Muscle layer of colon (tissue), 2 donors: ENCODE results near the gene HHIPL1.

Experiments used
- H3K27ac ChIP-seq: one replicate; pipeline ENCODE4 v1.7.0; 2013; ENCODE audit warnings: low read depth, mild to moderate bottlenecking, low read length, moderate library complexity
- H3K27me3 ChIP-seq, 2 donors: one replicate each; pipeline ENCODE4 v1.7.0; 2013; ENCODE audit warnings: low read length in 2 of 2, mild to moderate bottlenecking in 2 of 2; ENCODE audit not compliant: insufficient read depth in 2 of 2, control insufficient read depth in 1 of 2
- H3K36me3 ChIP-seq: one replicate; pipeline ENCODE4 v1.7.0; 2013; ENCODE audit warnings: mild to moderate bottlenecking, low read length; ENCODE audit not compliant: insufficient read depth
- H3K4me1 ChIP-seq: one replicate; pipeline ENCODE4 v1.7.0; 2013; ENCODE audit warnings: mild to moderate bottlenecking, low read length; ENCODE audit not compliant: insufficient read depth
- H3K4me3 ChIP-seq, 2 donors: one replicate each; pipeline ENCODE4 v1.7.0; 2013; ENCODE audit warnings: low read length in 2 of 2, low read depth in 1 of 2, mild to moderate bottlenecking in 1 of 2, moderate library complexity in 1 of 2
- H3K9ac ChIP-seq: one replicate; pipeline ENCODE4 v1.7.0; 2013; ENCODE audit warnings: low read length
- H3K9me3 ChIP-seq: one replicate; pipeline ENCODE4 v1.7.0; 2013; ENCODE audit warnings: mild to moderate bottlenecking, low read length
- donor health status: abdominal sarcoma.
- donor health status: Adenocarcinoma of cecum.

HHIPL1 gene

GRCh38 chr14:99689266-99690236 is 44.6 kb downstream of the HHIPL1 start:
- peaks cover 3% of the 10 kb centered on the region for H3K4me1 ChIP-seq
- no peak overlapping the region for H3K4me3 ChIP-seq
- no peaks in the 10 kb centered on the region for H3K9me3 ChIP-seq
- no peak overlapping the region for H3K9ac ChIP-seq
- no peak overlapping the region for H3K27ac ChIP-seq
- H3K36me3 ChIP-seq, result no peaks in the 10 kb centered on the region
- H3K27me3 ChIP-seq, result peaks cover 0 to 14% of the 10 kb centered on the region in 2 donors

- no peak overlapping the region for H3K9ac ChIP-seq
Measured at GRCh38 chr14:99690636-99691035, 45.7 kb downstream of the HHIPL1 start.

GRCh38 chr14:99691111-99691885 is 46.4 kb downstream of the HHIPL1 start:
- Histone ChIP-seq H3K27ac (no peak overlapping the region), H3K4me3 (no peak overlapping the region), H3K36me3 (no peaks in the 10 kb centered on the region), H3K9ac (no peak overlapping the region), H3K9me3 (no peaks in the 10 kb centered on the region), H3K27me3 (peaks cover 0 to 14% of the 10 kb centered on the region in 2 donors), H3K4me1 (no peaks in the 10 kb centered on the region)

More at GRCh38 chr14:99690636-99691035, 45.7 kb downstream of the HHIPL1 start:
- Histone ChIP-seq H3K36me3 (no peaks in the 10 kb centered on the region), H3K4me3 (no peak overlapping the region), H3K9me3 (no peaks in the 10 kb centered on the region), H3K27ac (no peak overlapping the region), H3K4me1 (no peaks in the 10 kb centered on the region), H3K27me3 (peaks cover 0 to 14% of the 10 kb centered on the region in 2 donors)

- peaks cover 0 to under 1% of the 10 kb centered on the region in 2 donors for H3K27me3 ChIP-seq
- no peak overlapping the region for H3K9ac ChIP-seq
- H3K4me3 ChIP-seq, result no peak overlapping the region
Measured at GRCh38 chr14:99693918-99694317, 49.0 kb downstream of the HHIPL1 start.

DNA sequence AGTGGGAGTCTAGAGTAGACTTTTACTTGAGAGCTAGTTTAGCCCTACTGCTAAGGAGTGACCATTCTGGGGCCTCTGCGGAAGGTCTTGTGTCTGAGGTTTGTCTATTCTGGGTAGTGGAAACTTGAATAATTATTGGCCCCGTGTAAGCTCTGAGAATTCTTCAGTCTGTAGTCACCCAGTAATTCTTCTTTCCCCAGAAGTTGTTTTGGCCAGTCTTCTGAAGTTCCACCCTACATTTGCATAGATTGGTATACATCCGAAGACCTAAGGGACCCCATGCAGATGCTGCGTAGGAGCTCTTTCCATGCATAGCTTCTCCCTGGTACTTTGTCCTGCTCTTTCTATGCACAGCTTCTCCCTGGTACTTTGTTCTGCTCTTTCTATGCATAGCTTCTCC is 52.0 kb downstream of the HHIPL1 start:
- no peak overlapping the region for H3K9ac ChIP-seq
- H3K4me3 ChIP-seq, result no peak overlapping the region
- no peaks in the 10 kb centered on the region for H3K4me1 ChIP-seq
- H3K27me3 ChIP-seq, result no peaks in the 10 kb centered on the region
- no peak overlapping the region for H3K27ac ChIP-seq
- no peaks in the 10 kb centered on the region for H3K9me3 ChIP-seq
- H3K36me3 ChIP-seq, result no peaks in the 10 kb centered on the region

More at GRCh38 chr14:99693918-99694317, 49.0 kb downstream of the HHIPL1 start:
- no peaks in the 10 kb centered on the region for H3K4me1 ChIP-seq
- H3K27ac ChIP-seq, result no peak overlapping the region
- H3K36me3 ChIP-seq, result no peaks in the 10 kb centered on the region
- no peaks in the 10 kb centered on the region for H3K9me3 ChIP-seq

DNA sequence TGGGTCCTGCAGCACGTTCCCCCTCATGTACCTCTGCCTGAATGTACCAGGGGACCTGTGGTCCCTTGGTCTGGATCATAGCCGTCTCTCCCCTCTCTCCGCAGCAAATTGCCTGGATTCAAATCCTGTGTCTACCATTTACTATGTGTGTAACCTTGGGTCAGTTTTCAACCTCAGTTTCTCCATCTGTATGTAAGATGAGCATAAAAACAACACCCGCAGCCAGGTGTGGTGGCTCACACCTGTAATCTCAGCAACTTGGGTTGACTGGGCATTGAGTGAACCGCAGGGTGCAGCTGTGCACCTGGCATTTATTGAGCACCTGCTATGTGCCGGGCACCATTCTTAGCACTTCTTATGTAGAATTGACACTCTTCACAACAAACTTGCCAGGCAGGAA is 53.3 kb downstream of the HHIPL1 start:
- no peaks in the 10 kb centered on the region for H3K36me3 ChIP-seq
- no peak overlapping the region for H3K4me3 ChIP-seq
- no peaks in the 10 kb centered on the region for H3K4me1 ChIP-seq
- H3K9ac ChIP-seq, result no peak overlapping the region
- H3K9me3 ChIP-seq, result peaks cover 4% of the 10 kb centered on the region
- no peaks in the 10 kb centered on the region for H3K27me3 ChIP-seq
- H3K27ac ChIP-seq, result no peak overlapping the region

GRCh38 chr14:99698642-99699041 is 53.7 kb downstream of the HHIPL1 start:
- Histone ChIP-seq H3K4me1 (no peaks in the 10 kb centered on the region), H3K9ac (no peak overlapping the region), H3K36me3 (no peaks in the 10 kb centered on the region), H3K27me3 (no peaks in the 10 kb centered on the region), H3K9me3 (peaks cover 4% of the 10 kb centered on the region), H3K27ac (no peak overlapping the region), H3K4me3 (no peak overlapping the region)

- H3K4me3 ChIP-seq, result no peak overlapping the region
- H3K36me3 ChIP-seq, result no peaks in the 10 kb centered on the region
- H3K27me3 ChIP-seq, result no peaks in the 10 kb centered on the region
- no peak overlapping the region for H3K9ac ChIP-seq
- H3K9me3 ChIP-seq, result peaks cover 4% of the 10 kb centered on the region
- no peaks in the 10 kb centered on the region for H3K4me1 ChIP-seq
- H3K27ac ChIP-seq, result no peak overlapping the region
Measured at GRCh38 chr14:99699085-99699760, 54.3 kb downstream of the HHIPL1 start.

DNA sequence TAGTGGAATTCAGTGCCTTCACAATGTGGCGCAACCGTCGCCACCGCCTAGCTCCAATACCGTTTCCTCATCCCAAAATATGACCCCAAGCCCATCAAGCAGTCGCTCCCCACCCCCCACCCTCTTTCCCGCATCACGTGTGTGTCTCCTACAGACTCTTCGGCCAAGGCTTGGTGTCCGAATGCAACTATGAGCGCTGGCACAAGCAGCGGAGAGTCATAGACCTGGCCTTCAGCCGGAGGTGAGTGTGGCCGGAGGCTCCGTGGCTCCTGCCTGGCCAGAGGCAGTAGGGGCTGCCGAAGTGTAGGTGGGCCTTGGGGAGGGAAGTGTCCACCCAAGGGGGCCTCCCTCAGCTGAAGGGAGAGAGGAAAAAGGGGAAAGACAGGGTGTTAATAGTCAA is 54.9 kb downstream of the HHIPL1 start:
- Histone ChIP-seq H3K4me3 (no peak overlapping the region), H3K27ac (no peak overlapping the region), H3K27me3 (no peaks in the 10 kb centered on the region), H3K36me3 (no peaks in the 10 kb centered on the region), H3K4me1 (no peaks in the 10 kb centered on the region), H3K9ac (no peak overlapping the region), H3K9me3 (peaks cover 4% of the 10 kb centered on the region)

DNA sequence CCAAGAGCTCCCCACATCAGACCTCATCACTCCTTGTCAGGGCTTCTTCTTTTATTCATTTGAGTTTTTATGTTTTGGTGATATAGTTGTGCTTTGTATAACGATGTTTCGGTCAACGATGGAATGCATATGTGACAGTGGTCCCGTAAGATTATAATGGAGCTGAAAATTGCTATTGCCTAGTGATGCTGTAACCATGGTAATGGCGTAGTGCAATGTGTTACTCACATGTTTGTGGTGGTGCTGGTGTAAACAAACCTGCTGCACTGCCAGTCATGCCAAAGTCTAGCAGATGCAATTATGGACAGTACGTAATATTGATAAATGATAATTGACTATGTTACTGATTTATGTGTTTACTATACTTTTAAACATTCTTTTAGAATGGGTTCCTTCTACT is 55.5 kb downstream of the HHIPL1 start:
- Histone ChIP-seq H3K4me3 (no peak overlapping the region), H3K27ac (no peak overlapping the region), H3K9ac (no peak overlapping the region), H3K27me3 (no peaks in the 10 kb centered on the region), H3K36me3 (no peaks in the 10 kb centered on the region), H3K4me1 (no peaks in the 10 kb centered on the region), H3K9me3 (peaks cover 4% of the 10 kb centered on the region)

GRCh38 chr14:99701260-99701659 is 56.3 kb downstream of the HHIPL1 start:
- peaks cover 4% of the 10 kb centered on the region for H3K9me3 ChIP-seq
- H3K27ac ChIP-seq, result no peak overlapping the region
- no peak overlapping the region for H3K9ac ChIP-seq
- H3K27me3 ChIP-seq, result no peaks in the 10 kb centered on the region
- no peaks in the 10 kb centered on the region for H3K4me1 ChIP-seq
- H3K36me3 ChIP-seq, result no peaks in the 10 kb centered on the region
- H3K4me3 ChIP-seq, result no peak overlapping the region
